ENCODE results near the gene ARL14EP. TPM values are rescaled to one million over a fixed set of nuclear protein-coding genes. Genes with fewer than 3 reads are reported as not detected.

Gene ARL14EP
- total RNA-seq = 10 to 100 TPM in 5 of 6 donors, 1 to 10 TPM in 1; 3.8 to 61.1 (median 21.6) TPM

DNA sequence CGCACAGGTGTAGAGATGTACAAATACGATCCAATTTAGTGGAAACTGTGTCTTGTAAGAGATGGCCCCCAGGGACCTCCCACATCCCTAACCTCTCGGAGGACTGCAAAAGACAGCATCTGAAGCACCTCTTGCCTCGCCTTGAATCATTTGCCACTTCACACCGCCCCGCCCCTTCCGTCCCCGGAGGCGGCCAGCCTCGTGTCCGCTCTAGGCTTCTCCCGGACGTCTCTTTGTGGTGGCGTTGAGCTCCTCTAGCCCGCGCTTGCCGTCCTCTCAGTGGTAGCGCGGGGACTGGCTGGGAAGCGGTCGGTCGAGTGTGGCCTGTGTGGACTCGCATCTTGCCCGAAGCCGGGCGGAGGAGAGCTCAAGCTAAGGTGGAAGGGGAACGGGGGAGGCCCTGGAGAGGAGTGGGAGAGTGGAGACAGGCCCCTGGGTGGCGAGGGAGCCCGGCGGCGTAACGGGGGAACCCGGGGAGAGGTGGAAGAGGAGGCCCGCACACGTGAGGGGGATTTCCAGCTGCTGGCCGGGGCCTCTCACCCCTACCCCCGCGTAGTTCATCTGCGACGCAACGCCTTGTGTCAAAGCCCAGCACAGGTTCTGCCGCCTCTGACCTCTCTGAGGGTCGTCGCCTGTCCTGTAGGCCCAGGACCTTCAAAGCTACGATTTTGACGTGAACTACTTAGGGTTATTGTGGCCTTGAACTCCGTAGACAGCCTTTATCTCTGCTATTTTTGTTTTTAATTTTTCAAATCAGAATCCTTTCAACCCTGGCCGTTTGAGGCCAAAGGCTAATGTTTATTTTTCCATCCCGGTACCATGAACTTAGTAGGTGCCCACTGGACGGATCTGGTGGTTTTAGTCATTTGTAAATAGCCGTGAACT, at the start of gene ARL14EP:
ARL14EP (plus strand) TSS at position 279 of the 885 bp plus-strand sequence. CDS start 7,845 bp downstream, outside the sequence.
- Histone ChIP-seq H3K4me3 (peak within 1 kb of the TSS; percentile 50 to 73 (median 66)), H3K27ac (peak within 1 kb of the TSS; percentile 83 to 93 (median 90)), H3K4me1 (peaks cover 21 to 37% (median 31%) of the 10 kb centered on the region in 4 donors), H3K36me3 (no peaks in the 10 kb centered on the region), H3K27me3 (no peaks in the 10 kb centered on the region), H3K9me3 (no peaks in the 10 kb centered on the region)
- DNase-seq (peak; percentile 94 to 96), ATAC-seq (ENCODE audit: low FRiP score in 2 of 2) (peak; percentile 99 to 100)
- WGBS, 2 donors = 1% methylated on average over 26 to 51 of the region's 51 CpGs
- TF ChIP-seq, protein P1, sequence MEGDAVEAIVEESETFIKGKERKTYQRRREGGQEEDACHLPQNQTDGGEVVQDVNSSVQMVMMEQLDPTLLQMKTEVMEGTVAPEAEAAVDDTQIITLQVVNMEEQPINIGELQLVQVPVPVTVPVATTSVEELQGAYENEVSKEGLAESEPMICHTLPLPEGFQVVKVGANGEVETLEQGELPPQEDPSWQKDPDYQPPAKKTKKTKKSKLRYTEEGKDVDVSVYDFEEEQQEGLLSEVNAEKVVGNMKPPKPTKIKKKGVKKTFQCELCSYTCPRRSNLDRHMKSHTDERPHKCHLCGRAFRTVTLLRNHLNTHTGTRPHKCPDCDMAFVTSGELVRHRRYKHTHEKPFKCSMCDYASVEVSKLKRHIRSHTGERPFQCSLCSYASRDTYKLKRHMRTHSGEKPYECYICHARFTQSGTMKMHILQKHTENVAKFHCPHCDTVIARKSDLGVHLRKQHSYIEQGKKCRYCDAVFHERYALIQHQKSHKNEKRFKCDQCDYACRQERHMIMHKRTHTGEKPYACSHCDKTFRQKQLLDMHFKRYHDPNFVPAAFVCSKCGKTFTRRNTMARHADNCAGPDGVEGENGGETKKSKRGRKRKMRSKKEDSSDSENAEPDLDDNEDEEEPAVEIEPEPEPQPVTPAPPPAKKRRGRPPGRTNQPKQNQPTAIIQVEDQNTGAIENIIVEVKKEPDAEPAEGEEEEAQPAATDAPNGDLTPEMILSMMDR (IDR thresholded peaks at IDR 0.05) = peak in 1 of 6 experiments; percentile 21
- no peak for TF ChIP-seq EP300 (IDR thresholded peaks at IDR 0.05)
- TF ChIP-seq POLR2A (IDR thresholded peaks at IDR 0.05) = peak in 3 of 4 donors; percentile 58 to 93 (median 92)
- peak; percentile 74 to 89 for TF ChIP-seq POLR2AphosphoS5 (IDR thresholded peaks at IDR 0.05)

DNA sequence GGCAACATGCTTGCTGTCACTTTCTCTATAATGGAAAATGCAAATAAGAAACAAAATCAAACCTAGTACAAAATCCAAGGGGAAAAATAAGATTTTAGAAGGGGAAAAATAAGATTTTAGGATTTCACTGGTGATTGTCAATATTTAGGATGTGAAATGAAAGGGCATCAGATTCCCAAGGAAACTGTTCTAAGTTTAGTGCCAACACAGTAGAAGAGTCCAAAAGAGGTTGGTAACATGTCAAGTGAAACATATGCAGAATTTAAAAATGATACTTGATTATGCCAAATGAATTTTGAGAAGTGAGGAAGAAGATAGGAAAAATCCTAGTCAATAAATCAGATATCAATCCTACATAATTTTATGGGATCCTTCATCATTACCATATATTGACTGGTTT, 45.7 kb upstream of the ARL14EP start:
- Histone ChIP-seq H3K36me3 (no peaks in the 10 kb centered on the region), H3K27ac (no peak overlapping the region), H3K4me1 (no peaks in the 10 kb centered on the region), H3K4me3 (no peak overlapping the region), H3K27me3 (no peaks in the 10 kb centered on the region), H3K9me3 (no peaks in the 10 kb centered on the region)
- TF ChIP-seq POLR2A (IDR thresholded peaks at IDR 0.05) (no peak), POLR2AphosphoS5 (IDR thresholded peaks at IDR 0.05) (no peak), EP300 (IDR thresholded peaks at IDR 0.05) (no peak)
- TF ChIP-seq, protein P1 (IDR thresholded peaks at IDR 0.05) = no peak
- ATAC-seq (ENCODE audit: low FRiP score in 2 of 2) (no peak), DNase-seq (no peak)

DNA sequence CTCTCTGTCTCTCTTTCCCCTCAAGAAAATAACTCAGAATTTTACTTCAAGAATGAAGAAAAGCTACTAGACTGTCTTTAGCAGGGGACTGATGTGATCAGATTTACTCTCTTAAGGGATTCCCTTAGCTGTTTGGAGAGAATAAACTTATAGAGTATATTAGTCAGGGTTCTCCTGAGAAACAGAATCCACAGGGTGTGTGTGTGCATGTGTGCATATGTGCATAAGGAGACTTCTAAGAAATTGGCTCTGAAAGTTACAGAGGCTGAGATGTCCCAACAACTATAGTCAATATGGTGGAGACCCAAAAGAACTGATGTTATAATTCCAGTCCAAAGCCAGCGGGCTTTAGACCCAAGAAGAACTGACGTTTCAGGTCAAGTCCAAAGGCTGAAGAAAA, 43.1 kb upstream of the ARL14EP start:
- 86 to 93% methylated on average over 2 of the region's 2 CpGs for WGBS, 2 donors
- H3K9me3 ChIP-seq = no peaks in the 10 kb centered on the region

DNA sequence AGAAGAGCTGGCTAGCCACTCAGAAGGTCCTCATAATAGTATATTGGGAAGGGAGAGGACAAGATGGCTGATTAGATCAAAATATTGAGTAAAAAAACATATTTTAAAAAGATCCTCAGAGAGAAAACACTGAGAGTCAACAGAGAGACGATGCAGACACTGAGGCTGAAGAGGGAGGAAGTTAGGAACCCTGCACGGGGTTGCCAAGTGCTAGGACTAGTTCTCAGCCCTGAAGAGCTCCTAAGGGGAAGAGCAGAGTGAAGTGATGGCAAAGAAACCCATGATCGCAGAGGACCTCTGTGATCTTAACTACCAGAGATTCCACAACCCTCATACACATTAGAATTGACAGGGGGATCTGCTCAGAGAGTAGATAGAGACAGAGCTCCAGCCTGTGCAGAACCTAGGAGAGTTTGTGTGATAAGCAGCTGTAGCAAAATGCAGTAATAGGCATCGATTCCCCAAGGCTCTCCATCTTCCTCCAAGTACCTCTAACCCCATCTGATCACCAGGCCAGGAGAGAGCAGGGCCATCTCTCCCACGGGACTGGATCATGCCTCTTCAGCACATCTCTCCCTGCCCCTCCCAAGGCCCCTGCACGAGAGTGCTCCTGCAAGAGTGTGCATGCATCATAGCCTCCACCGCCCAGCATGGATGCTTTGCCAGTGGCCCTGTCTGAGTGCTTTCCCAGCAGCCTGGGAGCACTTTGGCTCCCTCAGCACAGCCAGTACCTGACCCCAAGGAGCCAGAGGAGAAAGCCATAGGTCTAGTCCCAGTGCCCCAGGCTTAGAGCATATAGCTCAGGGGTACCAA, 41.2 kb upstream of the ARL14EP start:
- no peak for DNase-seq
- H3K4me3 ChIP-seq = no peak overlapping the region
- TF ChIP-seq, protein P1 (IDR thresholded peaks at IDR 0.05) = no peak
- TF ChIP-seq POLR2AphosphoS5 (IDR thresholded peaks at IDR 0.05) = no peak
- TF ChIP-seq EP300 (IDR thresholded peaks at IDR 0.05) = no peak
- no peak for TF ChIP-seq POLR2A (IDR thresholded peaks at IDR 0.05)
- H3K27ac ChIP-seq = no peak overlapping the region
- H3K9me3 ChIP-seq = no peaks in the 10 kb centered on the region
- H3K27me3 ChIP-seq = no peaks in the 10 kb centered on the region
- no peaks in the 10 kb centered on the region for H3K36me3 ChIP-seq
- peak in 1 of 2 donors; percentile 46 for ATAC-seq (ENCODE audit: low FRiP score in 2 of 2)
- WGBS, 2 donors = 72 to 75% methylated on average over 7 of the region's 7 CpGs
- no peaks in the 10 kb centered on the region for H3K4me1 ChIP-seq

More for the DNA sequence above, 43.1 kb upstream of the ARL14EP start:
- H3K4me3 ChIP-seq = no peak overlapping the region
- no peaks in the 10 kb centered on the region for H3K4me1 ChIP-seq
- ATAC-seq (ENCODE audit: low FRiP score in 2 of 2) (no peak), DNase-seq (no peak)
- H3K27ac ChIP-seq = no peak overlapping the region
- no peaks in the 10 kb centered on the region for H3K36me3 ChIP-seq
- TF ChIP-seq, protein P1 (IDR thresholded peaks at IDR 0.05) = no peak
- TF ChIP-seq POLR2A (IDR thresholded peaks at IDR 0.05) = no peak
- no peak for TF ChIP-seq EP300 (IDR thresholded peaks at IDR 0.05)
- TF ChIP-seq POLR2AphosphoS5 (IDR thresholded peaks at IDR 0.05) = no peak
- H3K27me3 ChIP-seq = no peaks in the 10 kb centered on the region
